Chondrocyte (in vitro differentiated cells): ENCODE data around the gene TOP3B. TPM values are rescaled to one million over a fixed set of nuclear protein-coding genes. Genes with fewer than 3 reads are reported as not detected.

ENCODE experiments used
- DNase-seq: peaks from one replicate; pipeline ENCODE4 v3.0.0; 2021; ENCODE audit warnings: mixed read lengths, low spot score
- H3K27ac Mint-ChIP-seq: one replicate; pipeline ENCODE4 v1.8.0; 2021; ENCODE audit warnings: mild to moderate bottlenecking, moderate library complexity, mixed read lengths; ENCODE audit not compliant: unreplicated experiment
- H3K27me3 Mint-ChIP-seq: 2 replicates; pipeline ENCODE4 v1.8.0; 2021; ENCODE audit warnings: low read depth, mixed read lengths
- H3K36me3 Mint-ChIP-seq: 2 replicates; pipeline ENCODE4 v1.8.0; 2021; ENCODE audit warnings: low read depth, mixed read lengths
- H3K4me1 Mint-ChIP-seq: 2 replicates; pipeline ENCODE4 v1.8.0; 2021; ENCODE audit warnings: low read depth, mild to moderate bottlenecking, mixed read lengths
- H3K4me3 Mint-ChIP-seq: one replicate; pipeline ENCODE4 v1.8.0; 2021; ENCODE audit warnings: mild to moderate bottlenecking, moderate library complexity, mixed read lengths; ENCODE audit not compliant: unreplicated experiment
- H3K9me3 Mint-ChIP-seq: 2 replicates; pipeline ENCODE4 v1.8.0; 2021; ENCODE audit warnings: low read depth, mixed read lengths
- CTCF ChIP-seq: fragments of 200-600 bp; sonication (generic); IDR thresholded peaks from 2 replicates; pipeline ENCODE4 v1.5.0; 2021; ENCODE audit warnings: antibody characterized with exemption, mild to moderate bottlenecking, moderate library complexity
- total RNA-seq: library from RNA; stranded (reverse); gene quantifications from 3 replicates; pipeline ENCODE4 v1.2.1, GENCODE V29; 2021

TOP3B gene
- total RNA-seq, 1 donor from 2014 or later: 25.8 TPM

- peaks cover 16% of the 10 kb centered on the region for H3K27me3 Mint-ChIP-seq
- H3K4me3 Mint-ChIP-seq: no peak overlapping the region
- H3K9me3 Mint-ChIP-seq: peaks cover 4% of the 10 kb centered on the region
- TF ChIP-seq CTCF: no peak
- H3K27ac Mint-ChIP-seq: no peak overlapping the region
- H3K36me3 Mint-ChIP-seq: no peaks in the 10 kb centered on the region
- no peak for DNase-seq
- H3K4me1 Mint-ChIP-seq: no peaks in the 10 kb centered on the region
Observed at GRCh38 chr22:22015631-22016030, 33.0 kb upstream of the TOP3B start.

GRCh38 chr22:22014285-22014659 lies 31.7 kb upstream of the TOP3B start:
- no peak for DNase-seq
- peaks cover 26% of the 10 kb centered on the region for H3K27me3 Mint-ChIP-seq

GRCh38 chr22:22013559-22014284 lies 31.1 kb upstream of the TOP3B start:
- Mint-ChIP-seq H3K27ac (no peak overlapping the region), H3K4me3 (no peak overlapping the region), H3K36me3 (no peaks in the 10 kb centered on the region), H3K4me1 (no peaks in the 10 kb centered on the region), H3K9me3 (peaks cover 4% of the 10 kb centered on the region), H3K27me3 (peaks cover 31% of the 10 kb centered on the region)
- no peak for DNase-seq
- TF ChIP-seq CTCF: no peak

More at GRCh38 chr22:22014285-22014659, 31.7 kb upstream of the TOP3B start:
- H3K27ac Mint-ChIP-seq: no peak overlapping the region
- no peaks in the 10 kb centered on the region for H3K4me1 Mint-ChIP-seq
- H3K36me3 Mint-ChIP-seq: no peaks in the 10 kb centered on the region
- no peak for TF ChIP-seq CTCF
- no peak overlapping the region for H3K4me3 Mint-ChIP-seq
- H3K9me3 Mint-ChIP-seq: peaks cover 4% of the 10 kb centered on the region

GRCh38 chr22:22011964-22012363 lies 29.4 kb upstream of the TOP3B start:
- Mint-ChIP-seq H3K4me1 (no peaks in the 10 kb centered on the region), H3K9me3 (no peaks in the 10 kb centered on the region), H3K27me3 (peaks cover 24% of the 10 kb centered on the region), H3K27ac (no peak overlapping the region), H3K4me3 (no peak overlapping the region), H3K36me3 (no peaks in the 10 kb centered on the region)
- no peak for TF ChIP-seq CTCF
- DNase-seq: no peak

- Mint-ChIP-seq H3K36me3 (no peaks in the 10 kb centered on the region), H3K9me3 (no peaks in the 10 kb centered on the region), H3K27me3 (peaks cover 21% of the 10 kb centered on the region)
Observed at GRCh38 chr22:22010358-22010757, 27.8 kb upstream of the TOP3B start.

More at GRCh38 chr22:22010358-22010757, 27.8 kb upstream of the TOP3B start:
- no peak for TF ChIP-seq CTCF
- Mint-ChIP-seq H3K4me1 (no peaks in the 10 kb centered on the region), H3K4me3 (no peak overlapping the region), H3K27ac (no peak overlapping the region)
- no peak for DNase-seq
